ENCODE measurements around the gene NSUN2.
A peak's percentile ranks its signal among the peaks of the same experiment; 100 is the strongest.
"Not testable (repeated sequence)": the region's sequence is repeated elsewhere in the genome, so short reads cannot be mapped to it uniquely, and the experiment has no call there.

NSUN2 gene

GRCh38 chr5:6632888-6633468 is at the start of gene NSUN2, which contains the start of gene SRD5A1:
Gene NSUN2, minus strand, starts transcription at chr5:6633044. Its CDS starts 65 bp downstream, at chr5:6632979.
Gene SRD5A1, plus strand, starts transcription at chr5:6633440. Its CDS starts 137 bp downstream, at chr5:6633577.
- peak; percentile 96 to 99 (median 98) for DNase-seq

- DNase-seq: no peak
These were observed 49.4 kb upstream of the NSUN2 start for GRCh38 chr5:6682239-6682638.

GRCh38 chr5:6681682-6682081 is 48.8 kb upstream of the NSUN2 start:
- DNase-seq: no peak

GRCh38 chr5:6680922-6681321 is 48.1 kb upstream of the NSUN2 start:
- DNase-seq: no peak

- DNase-seq: no peak
These were observed 45.5 kb upstream of the NSUN2 start for GRCh38 chr5:6678385-6678784.

GRCh38 chr5:6676702-6677101 is 43.9 kb upstream of the NSUN2 start:
- peak; percentile 9 to 29 (median 13) for DNase-seq

- DNase-seq: no peak
These were observed 43.1 kb upstream of the NSUN2 start for GRCh38 chr5:6675784-6676491.

GRCh38 chr5:6674886-6675285 is 42.0 kb upstream of the NSUN2 start:
- DNase-seq: no peak

GRCh38 chr5:6674421-6674820 is 41.6 kb upstream of the NSUN2 start:
- DNase-seq: no peak

GRCh38 chr5:6673963-6674362 is 41.1 kb upstream of the NSUN2 start:
- no peak for DNase-seq

- DNase-seq: no peak
These were observed 40.2 kb upstream of the NSUN2 start for GRCh38 chr5:6673031-6673430.

- DNase-seq: not testable (repeated sequence)
These were observed 35.9 kb upstream of the NSUN2 start for GRCh38 chr5:6668717-6669116.

- DNase-seq: no peak
These were observed 34.8 kb upstream of the NSUN2 start for GRCh38 chr5:6667648-6668047.

- DNase-seq: no peak
These were observed 33.9 kb upstream of the NSUN2 start for GRCh38 chr5:6666762-6667161.

GRCh38 chr5:6660688-6661087 is 27.8 kb upstream of the NSUN2 start:
- no peak for DNase-seq

GRCh38 chr5:6659941-6660684 is 27.3 kb upstream of the NSUN2 start:
- no peak for DNase-seq

GRCh38 chr5:6656680-6657079 is 23.8 kb upstream of the NSUN2 start:
- DNase-seq: no peak

GRCh38 chr5:6655432-6655831 is 22.6 kb upstream of the NSUN2 start:
- DNase-seq: no peak

- DNase-seq: no peak
These were observed 19.2 kb upstream of the NSUN2 start for GRCh38 chr5:6652025-6652424.

GRCh38 chr5:6649681-6650080 is 16.8 kb upstream of the NSUN2 start:
- peak; percentile 42 to 65 (median 42) for DNase-seq

GRCh38 chr5:6649186-6649585 is 16.3 kb upstream of the NSUN2 start:
- DNase-seq: no peak

GRCh38 chr5:6645571-6646362 is 12.9 kb upstream of the NSUN2 start:
- DNase-seq: peak; percentile 77 to 94 (median 92)

GRCh38 chr5:6644794-6645241 is 12.0 kb upstream of the NSUN2 start:
- DNase-seq: peak; percentile 56 to 78 (median 68)
